Measurements from ENCODE around the gene OCLN.
"Not testable (repeated sequence)": the region's sequence is repeated elsewhere in the genome, so short reads cannot be mapped to it uniquely, and the experiment has no call there.

- TF ChIP-seq POLR2AphosphoS5, CTCF, POLR2A, EP300 (IDR thresholded peaks at IDR 0.05): not testable (repeated sequence)
Observed at GRCh38 chr5:69538735-69539134, 46.1 kb downstream of the OCLN start.
